ENCODE results near the gene HDDC2. TPM values are rescaled to one million over a fixed set of nuclear protein-coding genes. Genes with fewer than 3 reads are reported as not detected.

The HDDC2 gene
- total RNA-seq, 1 experiment from 2014 or later, result 69.8 TPM

- Mint-ChIP-seq H3K4me3 (no peak overlapping the region), H3K36me3 (no peaks in the 10 kb centered on the region), H3K27ac (no peak overlapping the region), H3K4me1 (no peaks in the 10 kb centered on the region; the same call in 1 of the 2 replicates), H3K27me3 (ENCODE audit: low read depth) (no peaks in the 10 kb centered on the region), H3K9me3 (no peaks in the 10 kb centered on the region)
- no peak for DNase-seq (ENCODE audit: low spot score)
- ATAC-seq, result no peak
- POLR2A ChIA-PET, result no interaction called here
- TF ChIP-seq MXD4 (CRISPR knock-in tag; IDR thresholded peaks at IDR 0.05; ENCODE audit: borderline replicate concordance) (no peak), CREM (CRISPR knock-in tag; IDR thresholded peaks at IDR 0.05) (no peak), GTF2I (CRISPR knock-in tag; conservative IDR thresholded peaks at IDR 0.05) (no peak), ZNF532 (CRISPR knock-in tag; IDR thresholded peaks at IDR 0.05; ENCODE audit: borderline replicate concordance) (no peak), IRF2 (CRISPR knock-in tag; IDR thresholded peaks at IDR 0.05; ENCODE audit: borderline replicate concordance, low read depth) (no peak), CTCF (IDR thresholded peaks at IDR 0.05) (no peak), E2F4 (CRISPR knock-in tag; IDR thresholded peaks at IDR 0.05; ENCODE audit: borderline replicate concordance, low read depth) (no peak), FOXP4 (CRISPR knock-in tag; IDR thresholded peaks at IDR 0.05) (no peak), ATF6 (CRISPR knock-in tag; IDR thresholded peaks at IDR 0.05) (no peak), ERG (CRISPR knock-in tag; IDR thresholded peaks at IDR 0.05) (no peak), SP1 (CRISPR knock-in tag; conservative IDR thresholded peaks at IDR 0.05) (no peak)
- CTCF ChIA-PET, result no interaction called here
Measured at GRCh38 chr6:125341460-125341859, 39.7 kb upstream of the HDDC2 start.

- H3K4me3 Mint-ChIP-seq, result no peak overlapping the region
- no peaks in the 10 kb centered on the region for H3K9me3 Mint-ChIP-seq
- H3K4me1 Mint-ChIP-seq, result no peaks in the 10 kb centered on the region
- H3K27ac Mint-ChIP-seq, result no peak overlapping the region
- ATAC-seq, result no peak
- no peak for DNase-seq (ENCODE audit: low spot score)
- ChIA-PET POLR2A (no interaction called here), CTCF (no interaction called here)
- no peaks in the 10 kb centered on the region for H3K27me3 Mint-ChIP-seq (ENCODE audit: low read depth)
- no peaks in the 10 kb centered on the region for H3K36me3 Mint-ChIP-seq
- TF ChIP-seq RORB (CRISPR knock-in tag; IDR thresholded peaks at IDR 0.05) (no peak), ZSCAN18 (CRISPR knock-in tag; IDR thresholded peaks at IDR 0.05) (no peak), CBFB (CRISPR knock-in tag; IDR thresholded peaks at IDR 0.05; ENCODE audit: low read depth) (no peak), ATF3 (CRISPR knock-in tag; conservative IDR thresholded peaks at IDR 0.05) (no peak), CDX4 (CRISPR knock-in tag; IDR thresholded peaks at IDR 0.05; ENCODE audit: borderline replicate concordance) (no peak), NR2C2 (CRISPR knock-in tag; IDR thresholded peaks at IDR 0.05) (no peak), ZNF121 (CRISPR knock-in tag; IDR thresholded peaks at IDR 0.05) (no peak), ZNF219 (CRISPR knock-in tag; IDR thresholded peaks at IDR 0.05; ENCODE audit: borderline replicate concordance) (no peak), CREB1 (CRISPR knock-in tag; IDR thresholded peaks at IDR 0.05) (no peak), ZNF671 (CRISPR knock-in tag; IDR thresholded peaks at IDR 0.05) (no peak)
Measured at GRCh38 chr6:125340991-125341390, 39.2 kb upstream of the HDDC2 start.
